Neuron (in vitro differentiated cells): ENCODE data around the gene ACSM3.

Source experiments
- H2AFZ ChIP-seq: one replicate; pipeline ENCODE4 v1.6.1; 2013; ENCODE audit warnings: low read depth, mild to moderate bottlenecking, inconsistent platforms, low read length, moderate library complexity
- H3K27me3 ChIP-seq: one replicate; pipeline ENCODE4 v1.6.1; 2013; ENCODE audit warnings: low read length; ENCODE audit not compliant: insufficient read depth
- H3K36me3 ChIP-seq: one replicate; pipeline ENCODE4 v1.6.1; 2013; ENCODE audit warnings: low read length; ENCODE audit not compliant: insufficient read depth
- H3K4me1 ChIP-seq: one replicate; pipeline ENCODE4 v1.6.1; 2013; ENCODE audit warnings: low read length; ENCODE audit not compliant: insufficient read depth
- H3K4me3 ChIP-seq: 2 replicates; pipeline ENCODE4 v1.5.1; 2013; ENCODE audit warnings: mild to moderate bottlenecking, low read length, moderate library complexity
- H3K9me3 ChIP-seq: one replicate; pipeline ENCODE4 v1.6.1; 2013; ENCODE audit warnings: low read length

ACSM3 gene

DNA sequence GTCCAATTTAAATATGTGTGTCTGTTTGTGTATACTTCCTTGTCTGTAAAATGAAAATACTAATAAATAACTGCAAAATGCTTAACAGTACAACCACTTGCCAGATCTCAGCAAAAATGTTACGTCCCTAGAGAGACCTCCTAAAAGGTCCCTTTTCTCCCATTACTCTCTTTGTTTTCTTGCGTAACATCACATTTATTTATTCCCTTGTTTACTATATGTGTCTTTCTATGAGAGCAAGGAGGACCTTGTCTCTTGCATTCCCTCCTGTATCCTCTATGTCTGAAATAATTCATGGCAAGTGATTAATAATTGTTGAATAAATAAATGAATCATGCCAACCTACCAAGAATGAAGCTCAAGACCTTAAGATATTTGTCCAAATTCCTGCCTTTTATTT lies 1.9 kb downstream of the ACSM3 start:
- no peaks in the 10 kb centered on the region for H3K9me3 ChIP-seq
- H3K4me3 ChIP-seq, result no peak overlapping the region
- no peaks in the 10 kb centered on the region for H3K36me3 ChIP-seq
- no peaks in the 10 kb centered on the region for H3K4me1 ChIP-seq
- H2AFZ ChIP-seq, result no peak overlapping the region
- H3K27me3 ChIP-seq, result no peaks in the 10 kb centered on the region

DNA sequence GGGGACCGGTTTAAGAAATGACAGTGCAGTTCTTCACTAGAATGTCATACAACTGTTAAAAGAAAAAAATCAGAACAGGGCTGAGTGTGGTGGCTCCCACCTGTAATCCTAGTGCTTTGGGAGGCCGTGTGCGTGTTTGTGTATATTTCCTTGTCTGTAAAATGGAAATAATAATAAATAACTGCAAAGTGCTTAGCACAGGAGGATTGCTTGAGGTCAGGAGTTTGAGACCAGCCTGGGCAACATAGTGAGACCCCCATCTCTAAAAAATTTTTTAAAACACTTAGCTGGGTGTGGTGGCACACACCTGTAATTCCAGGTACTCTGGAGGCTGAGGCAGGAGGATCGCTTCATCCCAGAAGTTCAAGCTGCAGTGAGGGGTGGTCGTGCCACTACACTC lies 2.5 kb downstream of the ACSM3 start:
- Histone ChIP-seq H3K9me3 (no peaks in the 10 kb centered on the region), H3K36me3 (no peaks in the 10 kb centered on the region), H3K4me3 (no peak overlapping the region), H3K27me3 (no peaks in the 10 kb centered on the region), H2AFZ (no peak overlapping the region), H3K4me1 (no peaks in the 10 kb centered on the region)

DNA sequence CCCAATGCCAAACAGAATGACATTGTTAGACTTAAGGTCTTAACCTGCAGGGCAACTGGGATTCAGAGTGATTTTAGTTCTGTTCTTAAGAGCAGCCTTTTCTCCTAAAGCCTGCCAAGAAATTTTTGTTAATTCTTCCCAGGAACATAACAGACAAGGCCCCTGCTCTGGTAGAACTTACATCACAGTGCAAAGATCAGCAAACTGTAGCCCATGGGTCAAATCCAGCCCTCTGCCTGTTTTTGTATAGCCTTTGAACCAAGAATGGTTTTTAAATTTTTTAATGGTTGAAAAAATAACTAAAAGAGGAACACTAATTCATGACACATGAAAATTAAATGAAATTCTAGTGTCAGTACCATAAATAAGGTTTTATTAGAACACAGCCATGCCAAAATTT lies 3.8 kb downstream of the ACSM3 start:
- no peaks in the 10 kb centered on the region for H3K27me3 ChIP-seq
- H3K4me1 ChIP-seq, result no peaks in the 10 kb centered on the region

DNA sequence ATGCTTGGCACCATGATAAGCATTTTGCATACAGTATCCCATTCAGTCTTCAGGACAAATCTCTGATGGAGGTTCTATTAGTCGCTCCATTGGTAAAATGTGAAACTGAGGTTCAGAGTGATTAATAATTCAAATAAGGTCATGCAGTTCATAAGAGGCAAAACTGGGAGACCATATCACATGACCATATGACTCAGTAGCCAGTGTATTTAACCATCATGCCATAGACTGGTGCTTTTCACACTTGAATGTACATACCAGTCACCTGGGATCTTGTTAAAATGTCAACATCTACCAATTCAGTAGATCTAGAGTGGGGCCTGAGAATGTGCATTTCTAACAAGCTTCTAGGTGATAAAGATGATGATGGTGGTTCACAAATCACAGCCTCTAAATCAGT lies 4.3 kb downstream of the ACSM3 start:
- no peaks in the 10 kb centered on the region for H3K4me1 ChIP-seq
- H3K27me3 ChIP-seq, result no peaks in the 10 kb centered on the region
- H3K36me3 ChIP-seq, result no peaks in the 10 kb centered on the region
- no peaks in the 10 kb centered on the region for H3K9me3 ChIP-seq
- no peak overlapping the region for H3K4me3 ChIP-seq
- H2AFZ ChIP-seq, result no peak overlapping the region

More for the DNA sequence above, 3.8 kb downstream of the ACSM3 start:
- Histone ChIP-seq H3K4me3 (no peak overlapping the region), H2AFZ (no peak overlapping the region), H3K9me3 (no peaks in the 10 kb centered on the region), H3K36me3 (no peaks in the 10 kb centered on the region)

DNA sequence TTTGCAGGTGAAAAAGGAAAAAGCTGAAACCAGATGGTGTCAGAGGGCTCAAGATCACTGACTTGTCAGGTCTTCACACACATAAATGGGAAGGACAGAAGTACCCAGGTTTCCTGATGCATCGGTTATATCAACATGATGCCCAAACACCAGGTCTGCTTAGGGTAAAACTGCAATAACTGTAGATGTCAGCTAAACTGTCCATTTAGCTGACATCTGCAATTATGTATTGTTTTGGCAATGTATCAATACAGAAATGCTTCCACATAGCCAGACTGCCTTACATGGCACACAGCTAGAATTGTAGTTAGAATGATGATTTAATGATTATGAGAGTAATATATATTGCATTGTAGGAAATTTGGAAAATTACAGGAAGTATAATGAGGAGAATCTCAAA lies 5.0 kb downstream of the ACSM3 start:
- no peaks in the 10 kb centered on the region for H3K36me3 ChIP-seq
- no peaks in the 10 kb centered on the region for H3K4me1 ChIP-seq
- no peaks in the 10 kb centered on the region for H3K27me3 ChIP-seq

DNA sequence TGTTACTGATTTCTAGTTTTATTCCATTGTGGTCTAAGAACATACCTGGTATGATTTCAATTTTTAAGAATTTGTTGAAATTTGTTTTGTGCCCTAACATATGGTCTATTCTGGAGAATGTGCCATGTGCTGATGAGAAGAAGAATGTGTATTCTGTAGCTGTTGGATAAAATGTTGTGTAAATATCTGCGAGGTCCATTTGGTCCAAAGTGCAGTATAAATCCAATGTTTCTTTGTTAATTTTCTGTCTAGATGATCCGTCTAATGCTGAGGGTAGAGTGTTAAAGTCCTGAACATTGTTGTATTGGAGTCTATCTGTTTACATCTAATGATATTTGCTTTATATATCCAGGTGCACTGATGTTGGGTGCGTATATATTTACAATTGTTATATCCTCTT lies 9.9 kb downstream of the ACSM3 start:
- H2AFZ ChIP-seq, result no peak overlapping the region
- H3K9me3 ChIP-seq, result no peaks in the 10 kb centered on the region
- no peaks in the 10 kb centered on the region for H3K27me3 ChIP-seq
- H3K4me1 ChIP-seq, result no peaks in the 10 kb centered on the region
- H3K4me3 ChIP-seq, result no peak overlapping the region
- H3K36me3 ChIP-seq, result no peaks in the 10 kb centered on the region

More for the DNA sequence above, 5.0 kb downstream of the ACSM3 start:
- H3K9me3 ChIP-seq, result no peaks in the 10 kb centered on the region
- no peak overlapping the region for H3K4me3 ChIP-seq
- no peak overlapping the region for H2AFZ ChIP-seq

DNA sequence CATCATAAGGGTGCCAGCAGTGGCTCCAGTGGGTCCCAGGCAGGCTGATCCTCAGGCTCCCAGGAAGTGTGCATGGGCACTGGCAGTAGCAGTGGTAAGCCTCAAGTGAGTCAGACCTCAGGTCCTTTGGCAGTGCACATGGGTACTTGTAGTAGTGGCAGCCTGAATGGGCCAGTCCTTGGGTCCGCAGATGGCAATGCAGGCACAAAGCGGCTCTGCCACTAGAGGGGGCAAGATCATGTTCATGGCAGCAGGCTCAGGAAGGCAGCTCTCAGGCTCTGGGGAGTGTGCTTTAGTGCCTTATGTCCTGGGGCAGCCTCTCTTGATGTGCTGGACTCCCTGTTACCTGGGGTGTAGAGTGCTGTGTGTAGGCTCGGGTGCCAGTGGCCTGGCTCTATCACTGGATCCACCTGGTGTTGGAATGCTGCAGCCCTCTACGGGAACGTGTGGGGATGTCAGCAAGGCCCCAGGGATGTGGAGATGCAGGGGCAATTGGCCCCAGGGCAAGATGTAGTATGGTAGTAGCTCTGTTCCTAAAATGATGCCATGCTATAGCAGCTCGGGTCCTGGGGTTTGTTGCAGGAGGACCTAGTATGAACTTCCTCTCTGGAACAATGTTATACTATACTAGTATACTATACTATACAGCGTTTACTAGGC lies 11.0 kb downstream of the ACSM3 start:
- Histone ChIP-seq H3K4me3 (no peak overlapping the region), H2AFZ (no peak overlapping the region), H3K36me3 (no peaks in the 10 kb centered on the region), H3K4me1 (no peaks in the 10 kb centered on the region), H3K27me3 (no peaks in the 10 kb centered on the region), H3K9me3 (no peaks in the 10 kb centered on the region)

DNA sequence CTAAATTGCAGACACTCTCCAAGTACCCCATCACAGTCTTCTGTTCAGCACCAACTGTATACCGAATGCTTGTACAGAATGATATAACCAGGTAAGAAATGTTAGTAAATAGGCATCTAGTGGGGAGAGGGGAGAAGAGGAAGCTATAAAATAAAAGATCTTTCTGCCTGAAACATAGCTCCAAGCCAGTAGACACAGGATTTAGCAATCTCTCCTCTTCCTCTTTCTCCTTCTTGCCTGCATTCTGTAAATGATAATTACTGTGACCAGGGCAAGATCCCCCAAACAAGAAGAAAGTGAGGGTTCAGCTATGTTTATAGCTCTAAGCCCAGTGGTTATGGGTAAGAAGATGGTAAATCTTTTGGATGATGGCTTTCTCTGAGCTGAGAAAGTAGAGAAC lies 17.9 kb downstream of the ACSM3 start:
- Histone ChIP-seq H3K9me3 (no peaks in the 10 kb centered on the region), H3K4me3 (no peak overlapping the region), H2AFZ (no peak overlapping the region), H3K27me3 (no peaks in the 10 kb centered on the region), H3K36me3 (no peaks in the 10 kb centered on the region), H3K4me1 (no peaks in the 10 kb centered on the region)

DNA sequence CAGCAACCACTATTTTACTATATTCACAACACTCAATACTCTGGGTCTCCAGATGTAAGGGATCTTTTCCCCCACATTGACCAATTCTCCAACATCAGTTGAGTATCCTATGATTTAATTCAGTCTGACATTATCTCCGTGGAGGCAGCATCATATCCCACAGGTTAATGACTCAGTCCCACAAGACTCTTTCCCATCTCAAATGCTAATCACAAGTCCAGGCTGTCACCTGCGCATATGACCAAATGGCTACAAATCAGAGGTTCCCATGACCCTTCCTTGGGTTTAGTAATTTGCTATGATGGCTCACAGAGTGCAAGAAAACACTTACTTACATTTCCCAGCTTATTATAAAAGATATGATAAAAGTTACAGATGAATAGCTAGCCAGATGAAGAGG lies 18.7 kb downstream of the ACSM3 start:
- no peak overlapping the region for H3K4me3 ChIP-seq
- H3K36me3 ChIP-seq, result no peaks in the 10 kb centered on the region
- H3K27me3 ChIP-seq, result no peaks in the 10 kb centered on the region
- H3K4me1 ChIP-seq, result no peaks in the 10 kb centered on the region
- H2AFZ ChIP-seq, result no peak overlapping the region
- no peaks in the 10 kb centered on the region for H3K9me3 ChIP-seq

DNA sequence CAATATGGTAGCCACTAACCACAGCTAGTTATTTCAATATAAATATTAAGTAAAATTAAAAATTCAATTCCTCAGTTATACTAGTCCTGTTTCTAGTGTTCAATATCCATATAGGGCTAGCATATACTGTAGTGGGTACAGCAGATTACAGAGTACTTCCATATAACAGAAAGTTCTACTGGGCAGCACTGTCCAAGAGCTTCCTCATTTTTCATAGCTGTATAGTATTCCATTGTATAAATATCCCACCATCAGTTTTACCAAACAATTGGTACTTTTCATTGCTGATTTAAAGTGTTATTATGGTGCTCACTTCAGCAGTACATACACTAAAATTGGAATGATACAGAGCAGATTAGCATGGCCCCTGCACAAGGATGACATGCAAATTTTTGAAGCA lies 20.4 kb downstream of the ACSM3 start:
- H3K27me3 ChIP-seq, result no peaks in the 10 kb centered on the region
- H3K36me3 ChIP-seq, result no peaks in the 10 kb centered on the region
- no peaks in the 10 kb centered on the region for H3K9me3 ChIP-seq
- no peaks in the 10 kb centered on the region for H3K4me1 ChIP-seq
- H2AFZ ChIP-seq, result no peak overlapping the region
- no peak overlapping the region for H3K4me3 ChIP-seq

DNA sequence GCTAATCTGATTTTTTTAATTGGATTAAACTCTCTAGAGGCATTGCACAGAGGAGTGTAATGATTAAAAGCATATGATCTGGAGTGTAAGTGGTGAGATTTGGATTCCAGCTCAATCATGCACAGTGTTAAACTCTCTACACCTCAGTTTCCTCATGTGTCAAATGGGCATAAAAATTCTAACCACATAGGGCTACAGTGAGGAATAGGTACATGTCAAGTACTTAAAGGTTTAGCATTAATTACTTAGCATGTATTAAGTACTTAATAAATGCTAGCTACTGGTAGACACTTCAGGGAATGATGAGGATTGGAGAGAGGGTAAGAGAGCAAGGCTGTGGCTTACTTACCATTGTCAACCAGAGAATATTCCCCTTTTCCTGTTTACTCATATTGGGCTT lies 25.3 kb downstream of the ACSM3 start:
- no peaks in the 10 kb centered on the region for H3K4me1 ChIP-seq
- H3K36me3 ChIP-seq, result no peaks in the 10 kb centered on the region
- H2AFZ ChIP-seq, result no peak overlapping the region
- H3K9me3 ChIP-seq, result no peaks in the 10 kb centered on the region
- no peaks in the 10 kb centered on the region for H3K27me3 ChIP-seq
- H3K4me3 ChIP-seq, result no peak overlapping the region

DNA sequence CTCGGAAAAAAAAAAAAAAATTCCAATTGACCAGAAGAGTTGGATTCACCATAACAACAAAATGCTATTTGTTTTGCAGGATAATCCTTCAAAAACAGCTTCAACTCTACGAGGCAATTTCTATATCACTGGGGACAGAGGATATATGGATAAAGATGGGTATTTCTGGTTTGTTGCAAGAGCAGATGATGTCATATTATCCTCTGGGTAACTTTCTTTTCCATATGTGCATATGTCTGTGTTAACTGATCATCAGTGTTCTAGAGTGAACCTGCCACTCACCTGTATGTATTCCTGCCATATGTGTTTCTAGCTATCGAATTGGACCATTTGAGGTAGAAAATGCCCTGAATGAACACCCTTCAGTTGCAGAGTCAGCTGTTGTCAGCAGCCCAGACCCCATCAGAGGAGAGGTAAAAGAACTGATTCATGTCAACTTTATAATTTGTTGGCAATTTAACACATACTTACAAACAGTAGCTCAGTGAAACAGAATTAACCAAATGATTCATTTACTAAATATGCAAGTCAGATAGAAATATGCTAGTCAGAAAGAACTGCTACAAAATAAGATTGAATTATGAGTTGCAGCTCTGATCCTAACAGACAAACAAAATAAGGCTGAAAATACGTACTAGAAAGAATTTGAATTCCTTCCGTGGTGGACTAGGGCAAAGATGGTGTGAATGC lies 28.3 kb downstream of the ACSM3 start:
- Histone ChIP-seq H3K4me1 (no peaks in the 10 kb centered on the region), H3K27me3 (no peaks in the 10 kb centered on the region), H3K4me3 (no peak overlapping the region), H2AFZ (no peak overlapping the region), H3K9me3 (no peaks in the 10 kb centered on the region), H3K36me3 (peaks cover 14% of the 10 kb centered on the region)

DNA sequence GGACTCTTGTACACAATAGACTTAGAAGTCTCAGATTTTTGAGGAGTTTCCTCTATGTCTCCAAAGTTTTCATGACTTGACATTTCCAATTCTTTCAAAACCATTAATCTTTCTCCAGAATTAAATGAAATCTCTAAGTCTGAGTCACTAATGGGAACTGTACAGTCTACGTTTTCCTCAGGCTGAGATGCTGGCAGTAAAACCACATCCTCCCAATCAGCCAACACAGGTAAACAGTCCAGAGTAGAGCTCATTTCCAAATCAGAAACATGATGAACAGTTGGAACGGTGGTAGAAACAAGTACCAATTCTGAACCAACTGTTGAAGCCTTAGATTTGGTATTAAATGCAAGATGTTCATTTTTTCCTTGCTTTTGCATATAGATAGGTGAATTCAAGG lies 34.5 kb downstream of the ACSM3 start:
- no peaks in the 10 kb centered on the region for H3K9me3 ChIP-seq
- H3K4me3 ChIP-seq, result no peak overlapping the region
- no peaks in the 10 kb centered on the region for H3K27me3 ChIP-seq
- no peak overlapping the region for H2AFZ ChIP-seq
- peaks cover 43% of the 10 kb centered on the region for H3K36me3 ChIP-seq
- no peaks in the 10 kb centered on the region for H3K4me1 ChIP-seq

DNA sequence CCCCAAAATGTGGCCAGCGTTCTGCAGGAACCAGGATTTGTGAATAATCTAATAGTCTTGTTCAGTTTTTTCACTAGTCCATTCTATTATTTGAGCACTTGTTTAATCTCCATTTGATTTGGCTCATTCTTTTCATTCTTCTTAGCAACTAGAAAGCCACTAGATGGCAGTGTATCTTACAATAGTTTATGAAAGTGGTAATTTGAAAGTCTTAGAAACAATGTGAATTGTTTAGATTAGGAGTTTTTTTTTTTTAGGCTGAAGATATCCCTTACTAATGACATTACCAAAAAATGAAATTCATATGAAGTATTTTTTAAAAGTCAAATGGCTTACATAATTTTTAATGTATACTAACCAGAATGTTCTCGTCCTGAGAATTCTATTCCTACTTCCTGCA lies 35.8 kb downstream of the ACSM3 start:
- Histone ChIP-seq H3K27me3 (no peaks in the 10 kb centered on the region), H3K36me3 (peaks cover 43% of the 10 kb centered on the region), H3K4me3 (no peak overlapping the region), H2AFZ (no peak overlapping the region), H3K9me3 (no peaks in the 10 kb centered on the region), H3K4me1 (no peaks in the 10 kb centered on the region)
